Measurements from ENCODE around the gene TMC7. TPM values are rescaled to one million over a fixed set of nuclear protein-coding genes. Genes with fewer than 3 reads are reported as not detected.

Gene TMC7
- total and polyA plus RNA-seq, 2 of the 8 experiments (the other 6 are each of a cell fraction or from before 2014, with no cell fraction given): 2.3 to 2.6 TPM

GRCh38 chr16:19067349-19068236 is 83.9 kb downstream of the TMC7 start, which contains the start of gene COQ7 (continued):
- peak; percentile 89 for TF ChIP-seq ATF3 (IDR thresholded peaks at IDR 0.05; ENCODE audit: insufficient read depth, low read depth, low read length)
- TF ChIP-seq MAFK (IDR thresholded peaks at IDR 0.05; ENCODE audit: low read depth, low read length): peak; percentile 9; the same call in 1 of the 2 replicates
- TF ChIP-seq TBP (IDR thresholded peaks at IDR 0.05; ENCODE audit: low read depth, low read length): peak; percentile 70; the same call in 1 of the 2 replicates
- TF ChIP-seq BACH1 (IDR thresholded peaks at IDR 0.05; ENCODE audit: low read length): no peak
- no peak for TF ChIP-seq CBX5 (IDR thresholded peaks at IDR 0.05; ENCODE audit: low read depth, low read length)
- TF ChIP-seq CHD7 (IDR thresholded peaks at IDR 0.05; ENCODE audit: insufficient replicate concordance, low read length): no peak
- TF ChIP-seq SUZ12 (IDR thresholded peaks at IDR 0.05; ENCODE audit: low read length): no peak
- TF ChIP-seq RBBP5 (IDR thresholded peaks at IDR 0.05; ENCODE audit: borderline replicate concordance, low read depth, low read length): peak; percentile 87
- TF ChIP-seq CBX8 (IDR thresholded peaks at IDR 0.05; ENCODE audit: borderline replicate concordance, low read depth, low read length): no peak

Data from H1 (cell line).